HEK293 (cell line): ENCODE results near the gene PAIP2.

ENCODE experiments used
- HOXA7 ChIP-seq: sonication (generic); formaldehyde crosslinking; IDR thresholded peaks from 2 replicates; pipeline ENCODE4 v1.8.1; 2022; ENCODE audit warnings: missing genetic modification reagents, borderline replicate concordance
- KLF8 ChIP-seq: fragments of 450-650 bp; formaldehyde crosslinking; IDR thresholded peaks from 2 replicates; pipeline ENCODE4 v1.5.1; 2016; ENCODE audit warnings: missing biosample characterization, missing genetic modification characterization
- ZBTB17 ChIP-seq: fragments of 450-650 bp; formaldehyde crosslinking; IDR thresholded peaks from 2 replicates; pipeline ENCODE4 v1.5.1; 2016; ENCODE audit warnings: missing biosample characterization, missing genetic modification characterization
- ZNF146 ChIP-seq: fragments of 450-650 bp; formaldehyde crosslinking; IDR thresholded peaks from 2 replicates; pipeline ENCODE4 v1.5.1; 2016; ENCODE audit warnings: missing biosample characterization, missing genetic modification characterization
- ZNF416 ChIP-seq: fragments of 450-650 bp; formaldehyde crosslinking; IDR thresholded peaks from 2 replicates; pipeline ENCODE4 v1.5.1; 2016; ENCODE audit warnings: missing biosample characterization, missing genetic modification characterization
- ZSCAN16 ChIP-seq: fragments of 450-650 bp; formaldehyde crosslinking; IDR thresholded peaks from 2 replicates; pipeline ENCODE4 v1.5.1; 2016; ENCODE audit warnings: missing biosample characterization, missing genetic modification characterization
- TF ChIP-seq, protein P1 (sequence below): fragments of 450-650 bp; formaldehyde crosslinking; IDR thresholded peaks from 2 replicates; pipeline ENCODE4 v1.5.1; 2017; ENCODE audit warnings: missing biosample characterization, missing genetic modification characterization
- TF ChIP-seq, protein P2 (sequence below): fragments of 450-650 bp; formaldehyde crosslinking; IDR thresholded peaks from 2 replicates; pipeline ENCODE4 v1.5.1; 2016; ENCODE audit warnings: missing biosample characterization, missing genetic modification characterization
- TF ChIP-seq, protein P3 (sequence below): fragments of 450-650 bp; formaldehyde crosslinking; IDR thresholded peaks from 2 replicates; pipeline ENCODE4 v1.5.1; 2016; ENCODE audit warnings: missing biosample characterization, missing genetic modification characterization, borderline replicate concordance
- TF ChIP-seq, protein P4 (sequence below): fragments of 450-650 bp; formaldehyde crosslinking; IDR thresholded peaks from 2 replicates; pipeline ENCODE4 v1.5.1; 2016; ENCODE audit warnings: missing biosample characterization, missing genetic modification characterization

DNA sequence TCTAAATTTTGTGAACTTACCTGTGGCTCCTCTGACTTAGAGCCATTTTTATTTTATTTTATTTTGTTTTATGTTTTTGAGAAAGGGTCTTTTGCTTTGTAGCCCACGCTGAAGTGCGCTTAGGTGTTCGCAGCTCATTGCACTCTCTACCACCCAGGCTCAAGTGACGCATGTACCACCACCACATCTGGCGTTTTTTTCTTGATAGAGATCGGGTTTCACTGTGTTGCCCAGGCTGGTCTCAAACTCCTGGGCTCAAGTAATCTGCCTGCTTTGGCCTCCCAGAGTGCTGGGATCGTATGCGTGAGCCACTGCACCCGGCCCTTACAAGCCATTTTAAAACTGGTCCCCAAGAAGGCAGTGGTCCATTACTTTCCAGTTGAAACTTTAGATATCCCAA lies 29.6 kb upstream of the PAIP2 start:
- TF ChIP-seq ZNF146, result no peak
- TF ChIP-seq, protein P1, sequence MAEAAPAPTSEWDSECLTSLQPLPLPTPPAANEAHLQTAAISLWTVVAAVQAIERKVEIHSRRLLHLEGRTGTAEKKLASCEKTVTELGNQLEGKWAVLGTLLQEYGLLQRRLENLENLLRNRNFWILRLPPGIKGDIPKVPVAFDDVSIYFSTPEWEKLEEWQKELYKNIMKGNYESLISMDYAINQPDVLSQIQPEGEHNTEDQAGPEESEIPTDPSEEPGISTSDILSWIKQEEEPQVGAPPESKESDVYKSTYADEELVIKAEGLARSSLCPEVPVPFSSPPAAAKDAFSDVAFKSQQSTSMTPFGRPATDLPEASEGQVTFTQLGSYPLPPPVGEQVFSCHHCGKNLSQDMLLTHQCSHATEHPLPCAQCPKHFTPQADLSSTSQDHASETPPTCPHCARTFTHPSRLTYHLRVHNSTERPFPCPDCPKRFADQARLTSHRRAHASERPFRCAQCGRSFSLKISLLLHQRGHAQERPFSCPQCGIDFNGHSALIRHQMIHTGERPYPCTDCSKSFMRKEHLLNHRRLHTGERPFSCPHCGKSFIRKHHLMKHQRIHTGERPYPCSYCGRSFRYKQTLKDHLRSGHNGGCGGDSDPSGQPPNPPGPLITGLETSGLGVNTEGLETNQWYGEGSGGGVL (tag by site-specific recombination), result no peak
- TF ChIP-seq HOXA7 (CRISPR knock-in tag), result no peak
- TF ChIP-seq ZNF416 (tag by site-specific recombination), result no peak
- TF ChIP-seq, protein P2, sequence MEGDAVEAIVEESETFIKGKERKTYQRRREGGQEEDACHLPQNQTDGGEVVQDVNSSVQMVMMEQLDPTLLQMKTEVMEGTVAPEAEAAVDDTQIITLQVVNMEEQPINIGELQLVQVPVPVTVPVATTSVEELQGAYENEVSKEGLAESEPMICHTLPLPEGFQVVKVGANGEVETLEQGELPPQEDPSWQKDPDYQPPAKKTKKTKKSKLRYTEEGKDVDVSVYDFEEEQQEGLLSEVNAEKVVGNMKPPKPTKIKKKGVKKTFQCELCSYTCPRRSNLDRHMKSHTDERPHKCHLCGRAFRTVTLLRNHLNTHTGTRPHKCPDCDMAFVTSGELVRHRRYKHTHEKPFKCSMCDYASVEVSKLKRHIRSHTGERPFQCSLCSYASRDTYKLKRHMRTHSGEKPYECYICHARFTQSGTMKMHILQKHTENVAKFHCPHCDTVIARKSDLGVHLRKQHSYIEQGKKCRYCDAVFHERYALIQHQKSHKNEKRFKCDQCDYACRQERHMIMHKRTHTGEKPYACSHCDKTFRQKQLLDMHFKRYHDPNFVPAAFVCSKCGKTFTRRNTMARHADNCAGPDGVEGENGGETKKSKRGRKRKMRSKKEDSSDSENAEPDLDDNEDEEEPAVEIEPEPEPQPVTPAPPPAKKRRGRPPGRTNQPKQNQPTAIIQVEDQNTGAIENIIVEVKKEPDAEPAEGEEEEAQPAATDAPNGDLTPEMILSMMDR (tag by site-specific recombination), result no peak
- TF ChIP-seq, protein P3, sequence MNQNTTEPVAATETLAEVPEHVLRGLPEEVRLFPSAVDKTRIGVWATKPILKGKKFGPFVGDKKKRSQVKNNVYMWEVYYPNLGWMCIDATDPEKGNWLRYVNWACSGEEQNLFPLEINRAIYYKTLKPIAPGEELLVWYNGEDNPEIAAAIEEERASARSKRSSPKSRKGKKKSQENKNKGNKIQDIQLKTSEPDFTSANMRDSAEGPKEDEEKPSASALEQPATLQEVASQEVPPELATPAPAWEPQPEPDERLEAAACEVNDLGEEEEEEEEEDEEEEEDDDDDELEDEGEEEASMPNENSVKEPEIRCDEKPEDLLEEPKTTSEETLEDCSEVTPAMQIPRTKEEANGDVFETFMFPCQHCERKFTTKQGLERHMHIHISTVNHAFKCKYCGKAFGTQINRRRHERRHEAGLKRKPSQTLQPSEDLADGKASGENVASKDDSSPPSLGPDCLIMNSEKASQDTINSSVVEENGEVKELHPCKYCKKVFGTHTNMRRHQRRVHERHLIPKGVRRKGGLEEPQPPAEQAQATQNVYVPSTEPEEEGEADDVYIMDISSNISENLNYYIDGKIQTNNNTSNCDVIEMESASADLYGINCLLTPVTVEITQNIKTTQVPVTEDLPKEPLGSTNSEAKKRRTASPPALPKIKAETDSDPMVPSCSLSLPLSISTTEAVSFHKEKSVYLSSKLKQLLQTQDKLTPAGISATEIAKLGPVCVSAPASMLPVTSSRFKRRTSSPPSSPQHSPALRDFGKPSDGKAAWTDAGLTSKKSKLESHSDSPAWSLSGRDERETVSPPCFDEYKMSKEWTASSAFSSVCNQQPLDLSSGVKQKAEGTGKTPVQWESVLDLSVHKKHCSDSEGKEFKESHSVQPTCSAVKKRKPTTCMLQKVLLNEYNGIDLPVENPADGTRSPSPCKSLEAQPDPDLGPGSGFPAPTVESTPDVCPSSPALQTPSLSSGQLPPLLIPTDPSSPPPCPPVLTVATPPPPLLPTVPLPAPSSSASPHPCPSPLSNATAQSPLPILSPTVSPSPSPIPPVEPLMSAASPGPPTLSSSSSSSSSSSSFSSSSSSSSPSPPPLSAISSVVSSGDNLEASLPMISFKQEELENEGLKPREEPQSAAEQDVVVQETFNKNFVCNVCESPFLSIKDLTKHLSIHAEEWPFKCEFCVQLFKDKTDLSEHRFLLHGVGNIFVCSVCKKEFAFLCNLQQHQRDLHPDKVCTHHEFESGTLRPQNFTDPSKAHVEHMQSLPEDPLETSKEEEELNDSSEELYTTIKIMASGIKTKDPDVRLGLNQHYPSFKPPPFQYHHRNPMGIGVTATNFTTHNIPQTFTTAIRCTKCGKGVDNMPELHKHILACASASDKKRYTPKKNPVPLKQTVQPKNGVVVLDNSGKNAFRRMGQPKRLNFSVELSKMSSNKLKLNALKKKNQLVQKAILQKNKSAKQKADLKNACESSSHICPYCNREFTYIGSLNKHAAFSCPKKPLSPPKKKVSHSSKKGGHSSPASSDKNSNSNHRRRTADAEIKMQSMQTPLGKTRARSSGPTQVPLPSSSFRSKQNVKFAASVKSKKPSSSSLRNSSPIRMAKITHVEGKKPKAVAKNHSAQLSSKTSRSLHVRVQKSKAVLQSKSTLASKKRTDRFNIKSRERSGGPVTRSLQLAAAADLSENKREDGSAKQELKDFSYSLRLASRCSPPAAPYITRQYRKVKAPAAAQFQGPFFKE, result no peak
- TF ChIP-seq, protein P4, sequence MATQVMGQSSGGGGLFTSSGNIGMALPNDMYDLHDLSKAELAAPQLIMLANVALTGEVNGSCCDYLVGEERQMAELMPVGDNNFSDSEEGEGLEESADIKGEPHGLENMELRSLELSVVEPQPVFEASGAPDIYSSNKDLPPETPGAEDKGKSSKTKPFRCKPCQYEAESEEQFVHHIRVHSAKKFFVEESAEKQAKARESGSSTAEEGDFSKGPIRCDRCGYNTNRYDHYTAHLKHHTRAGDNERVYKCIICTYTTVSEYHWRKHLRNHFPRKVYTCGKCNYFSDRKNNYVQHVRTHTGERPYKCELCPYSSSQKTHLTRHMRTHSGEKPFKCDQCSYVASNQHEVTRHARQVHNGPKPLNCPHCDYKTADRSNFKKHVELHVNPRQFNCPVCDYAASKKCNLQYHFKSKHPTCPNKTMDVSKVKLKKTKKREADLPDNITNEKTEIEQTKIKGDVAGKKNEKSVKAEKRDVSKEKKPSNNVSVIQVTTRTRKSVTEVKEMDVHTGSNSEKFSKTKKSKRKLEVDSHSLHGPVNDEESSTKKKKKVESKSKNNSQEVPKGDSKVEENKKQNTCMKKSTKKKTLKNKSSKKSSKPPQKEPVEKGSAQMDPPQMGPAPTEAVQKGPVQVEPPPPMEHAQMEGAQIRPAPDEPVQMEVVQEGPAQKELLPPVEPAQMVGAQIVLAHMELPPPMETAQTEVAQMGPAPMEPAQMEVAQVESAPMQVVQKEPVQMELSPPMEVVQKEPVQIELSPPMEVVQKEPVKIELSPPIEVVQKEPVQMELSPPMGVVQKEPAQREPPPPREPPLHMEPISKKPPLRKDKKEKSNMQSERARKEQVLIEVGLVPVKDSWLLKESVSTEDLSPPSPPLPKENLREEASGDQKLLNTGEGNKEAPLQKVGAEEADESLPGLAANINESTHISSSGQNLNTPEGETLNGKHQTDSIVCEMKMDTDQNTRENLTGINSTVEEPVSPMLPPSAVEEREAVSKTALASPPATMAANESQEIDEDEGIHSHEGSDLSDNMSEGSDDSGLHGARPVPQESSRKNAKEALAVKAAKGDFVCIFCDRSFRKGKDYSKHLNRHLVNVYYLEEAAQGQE (tag by site-specific recombination), result no peak
- TF ChIP-seq KLF8 (tag by site-specific recombination), result 0 out of 2 replicates have a peak, but pooled peaks have one; percentile 8
- peak; percentile 74 for TF ChIP-seq ZBTB17 (tag by site-specific recombination)
- TF ChIP-seq ZSCAN16 (tag by site-specific recombination), result no peak
